ENCODE data around the gene CPED1.

DNA sequence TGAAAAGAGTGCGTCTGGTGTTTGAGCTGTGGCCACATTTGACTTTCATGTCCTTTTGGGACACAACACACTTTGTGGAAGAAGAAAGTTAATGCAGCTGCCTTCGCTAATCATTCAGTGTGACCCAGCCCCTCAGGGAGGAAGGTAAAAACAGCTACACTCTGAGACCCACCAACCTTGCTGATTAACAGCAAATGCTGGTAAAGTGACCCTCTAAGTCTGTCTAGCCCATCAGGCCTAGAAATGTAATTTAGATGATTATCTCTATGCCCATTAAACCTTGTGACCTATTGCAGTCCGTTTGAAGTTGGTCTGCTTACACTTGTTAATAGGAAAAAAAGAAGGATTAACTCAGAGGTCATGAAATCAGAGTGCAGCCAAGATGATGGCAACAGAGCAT is 178.4 kb downstream of the CPED1 start:
- TF ChIP-seq, protein P1, sequence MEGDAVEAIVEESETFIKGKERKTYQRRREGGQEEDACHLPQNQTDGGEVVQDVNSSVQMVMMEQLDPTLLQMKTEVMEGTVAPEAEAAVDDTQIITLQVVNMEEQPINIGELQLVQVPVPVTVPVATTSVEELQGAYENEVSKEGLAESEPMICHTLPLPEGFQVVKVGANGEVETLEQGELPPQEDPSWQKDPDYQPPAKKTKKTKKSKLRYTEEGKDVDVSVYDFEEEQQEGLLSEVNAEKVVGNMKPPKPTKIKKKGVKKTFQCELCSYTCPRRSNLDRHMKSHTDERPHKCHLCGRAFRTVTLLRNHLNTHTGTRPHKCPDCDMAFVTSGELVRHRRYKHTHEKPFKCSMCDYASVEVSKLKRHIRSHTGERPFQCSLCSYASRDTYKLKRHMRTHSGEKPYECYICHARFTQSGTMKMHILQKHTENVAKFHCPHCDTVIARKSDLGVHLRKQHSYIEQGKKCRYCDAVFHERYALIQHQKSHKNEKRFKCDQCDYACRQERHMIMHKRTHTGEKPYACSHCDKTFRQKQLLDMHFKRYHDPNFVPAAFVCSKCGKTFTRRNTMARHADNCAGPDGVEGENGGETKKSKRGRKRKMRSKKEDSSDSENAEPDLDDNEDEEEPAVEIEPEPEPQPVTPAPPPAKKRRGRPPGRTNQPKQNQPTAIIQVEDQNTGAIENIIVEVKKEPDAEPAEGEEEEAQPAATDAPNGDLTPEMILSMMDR (IDR thresholded peaks at IDR 0.05; ENCODE audit: low read length) = no peak
- TF ChIP-seq EZH2 (optimal IDR thresholded peaks at IDR 0.05; ENCODE audit: low read depth, low read length) = no peak
- no peak for TF ChIP-seq EZH2phosphoT487 (IDR thresholded peaks at IDR 0.05; ENCODE audit: low read length)
